Coronary artery (tissue), 2 donors: ENCODE measurements around the gene FERMT3.
A peak's percentile ranks its signal among the peaks of the same experiment; 100 is the strongest.

Experiments used
- DNase-seq: peaks from one replicate; pipeline ENCODE4 v3.0.0-alpha.2; 2017; ENCODE audit warnings: low spot score
- H3K27ac ChIP-seq, 2 donors: fragments of 200-600 bp; sonication (generic); one replicate each; pipeline ENCODE4 v1.5.1; 2016 to 2019
- H3K4me3 ChIP-seq: fragments of 200-600 bp; sonication (generic); 2 replicates; pipeline ENCODE4 v1.5.1; 2016; ENCODE audit warnings: mild to moderate bottlenecking, moderate library complexity
- CTCF ChIP-seq: fragments of 200-600 bp; sonication (generic); IDR thresholded peaks from one replicate; pipeline ENCODE4 v1.5.1; 2019; ENCODE audit warnings: antibody characterized with exemption

The FERMT3 gene

DNA sequence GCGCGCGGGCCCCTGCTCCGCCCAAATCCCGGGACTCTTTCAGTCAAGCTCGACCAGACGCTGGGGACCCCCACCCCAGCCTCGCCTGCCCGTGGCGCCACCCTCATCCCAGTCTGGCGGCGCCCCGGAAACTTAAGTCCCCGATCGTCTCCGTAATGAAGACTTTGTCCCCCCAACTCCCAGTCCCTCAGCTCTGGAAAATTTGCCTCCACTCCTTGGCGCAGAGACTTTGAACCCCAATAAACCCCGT is 45.2 kb downstream of the FERMT3 start:
- peak overlapping the region; percentile 67 to 80 for H3K27ac ChIP-seq
- DNase-seq, result no peak
- H3K4me3 ChIP-seq, result peak overlapping the region; percentile 83
- TF ChIP-seq CTCF, result no peak

DNA sequence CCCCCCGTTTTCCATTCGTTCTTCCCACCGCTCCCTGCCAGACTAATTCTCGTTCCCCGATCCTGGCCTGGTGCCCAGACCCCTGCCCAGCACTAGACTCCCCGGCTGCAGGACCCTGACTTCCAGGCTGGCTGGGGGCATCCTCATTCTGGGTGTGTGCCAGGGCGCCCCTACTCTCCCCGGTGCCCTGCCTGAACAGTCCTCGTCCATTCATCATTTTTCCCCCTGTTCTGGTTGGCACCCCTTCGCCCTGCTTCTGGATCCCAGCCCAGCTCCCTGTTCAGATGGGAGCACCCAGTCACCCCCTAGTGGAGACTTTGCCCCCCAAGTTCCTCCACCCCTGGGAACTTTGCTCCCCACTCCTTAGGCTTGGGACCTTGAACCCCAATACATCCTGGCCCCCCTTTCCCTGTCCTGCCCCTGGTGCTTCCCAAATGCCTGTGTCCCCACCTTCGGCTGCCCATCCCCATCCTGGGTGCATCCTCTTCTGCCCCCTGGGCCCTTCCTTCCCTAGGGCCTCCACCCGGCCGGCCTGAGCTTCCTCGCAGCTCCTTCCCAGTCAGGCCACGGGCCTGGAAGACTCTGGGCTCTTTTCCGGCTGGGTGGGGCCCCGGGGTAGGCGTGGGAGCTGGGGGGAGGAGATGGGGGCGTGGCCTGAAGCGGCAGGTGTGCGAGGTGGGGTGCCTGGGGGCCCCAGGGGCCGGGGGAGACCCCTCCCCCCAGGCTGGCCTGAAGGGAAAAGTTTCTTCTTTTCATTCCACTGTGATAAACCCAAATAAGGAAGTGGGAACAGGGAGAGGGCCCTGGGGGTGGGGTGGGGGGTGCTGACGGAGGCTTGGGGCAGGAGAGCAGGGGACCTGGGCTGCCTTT is 45.7 kb downstream of the FERMT3 start:
- H3K27ac ChIP-seq, result peak overlapping the region; percentile 67 to 80

GRCh38 chr11:64253043-64253442 is 46.5 kb downstream of the FERMT3 start:
- H3K4me3 ChIP-seq, result peak overlapping the region; percentile 83
- H3K27ac ChIP-seq, result peak overlapping the region; percentile 67 to 80
- TF ChIP-seq CTCF, result no peak
- no peak for DNase-seq

More for the DNA sequence above, 45.7 kb downstream of the FERMT3 start:
- peak overlapping the region; percentile 83 for H3K4me3 ChIP-seq
- no peak for TF ChIP-seq CTCF
- no peak for DNase-seq

DNA sequence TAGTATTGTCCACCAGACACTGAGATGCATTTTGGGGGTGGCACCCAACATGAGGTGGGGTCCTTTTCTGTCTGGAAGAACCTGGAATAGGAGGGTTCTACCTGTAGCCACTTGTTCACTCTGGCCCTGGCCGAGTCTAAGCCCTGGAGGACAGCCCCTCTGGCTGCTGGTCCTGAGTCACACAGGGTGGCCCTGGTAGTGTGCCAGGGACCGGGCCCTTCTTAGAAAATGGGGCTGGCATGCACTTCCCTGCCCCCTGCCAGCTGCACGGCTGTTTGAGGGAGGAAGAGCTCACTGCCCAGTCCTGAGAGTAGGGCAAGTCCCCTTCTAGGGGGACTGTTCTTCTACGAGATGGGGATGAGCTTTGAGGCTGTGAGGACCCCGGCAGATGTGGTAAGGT is 47.0 kb downstream of the FERMT3 start:
- DNase-seq, result no peak
- Histone ChIP-seq H3K27ac (peak overlapping the region; percentile 26 to 80), H3K4me3 (peak overlapping the region; percentile 83)
- TF ChIP-seq CTCF, result no peak

GRCh38 chr11:64254326-64254725 is 47.8 kb downstream of the FERMT3 start:
- H3K27ac ChIP-seq, result no peak overlapping the region
- TF ChIP-seq CTCF, result no peak
- no peak for DNase-seq
- no peak overlapping the region for H3K4me3 ChIP-seq

- DNase-seq, result no peak
- Histone ChIP-seq H3K27ac (no peak overlapping the region), H3K4me3 (no peak overlapping the region)
- no peak for TF ChIP-seq CTCF
Measured at GRCh38 chr11:64255135-64256128, 48.9 kb downstream of the FERMT3 start.
